ENCODE results near the gene EFHD2. TPM values are rescaled to one million over a fixed set of nuclear protein-coding genes. Genes with fewer than 3 reads are reported as not detected.
"Not testable (repeated sequence)": the region's sequence is repeated elsewhere in the genome, so short reads cannot be mapped to it uniquely, and the experiment has no call there.

EFHD2 gene
- total RNA-seq, 1 donor, result 36.3 TPM

DNA sequence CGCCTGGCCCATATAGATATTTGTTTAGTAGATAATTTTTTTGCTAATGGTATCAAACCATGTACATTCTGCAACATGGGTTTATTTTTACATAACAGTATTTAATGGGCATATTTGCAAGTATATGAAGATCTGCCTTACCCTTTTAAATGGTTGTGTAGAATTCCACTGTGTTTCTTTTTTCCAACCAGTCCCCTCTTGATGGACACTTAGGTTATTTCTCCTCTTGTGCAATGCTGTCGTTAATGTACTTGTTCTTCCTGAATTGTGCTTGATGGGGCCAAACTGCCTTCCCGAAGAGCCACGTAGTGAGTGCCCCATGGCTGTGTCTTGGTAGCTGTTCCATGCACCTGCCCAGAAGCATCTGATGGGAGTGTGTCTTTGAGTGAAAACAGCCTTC, 39.4 kb upstream of the EFHD2 start:
- no peak overlapping the region for H3K4me3 ChIP-seq (ENCODE audit: low read depth, low read length)
- no peak for DNase-seq (ENCODE audit: low read depth)
- no peak for TF ChIP-seq CTCF (IDR thresholded peaks at IDR 0.05; ENCODE audit: insufficient read depth, low read depth, low read length)

DNA sequence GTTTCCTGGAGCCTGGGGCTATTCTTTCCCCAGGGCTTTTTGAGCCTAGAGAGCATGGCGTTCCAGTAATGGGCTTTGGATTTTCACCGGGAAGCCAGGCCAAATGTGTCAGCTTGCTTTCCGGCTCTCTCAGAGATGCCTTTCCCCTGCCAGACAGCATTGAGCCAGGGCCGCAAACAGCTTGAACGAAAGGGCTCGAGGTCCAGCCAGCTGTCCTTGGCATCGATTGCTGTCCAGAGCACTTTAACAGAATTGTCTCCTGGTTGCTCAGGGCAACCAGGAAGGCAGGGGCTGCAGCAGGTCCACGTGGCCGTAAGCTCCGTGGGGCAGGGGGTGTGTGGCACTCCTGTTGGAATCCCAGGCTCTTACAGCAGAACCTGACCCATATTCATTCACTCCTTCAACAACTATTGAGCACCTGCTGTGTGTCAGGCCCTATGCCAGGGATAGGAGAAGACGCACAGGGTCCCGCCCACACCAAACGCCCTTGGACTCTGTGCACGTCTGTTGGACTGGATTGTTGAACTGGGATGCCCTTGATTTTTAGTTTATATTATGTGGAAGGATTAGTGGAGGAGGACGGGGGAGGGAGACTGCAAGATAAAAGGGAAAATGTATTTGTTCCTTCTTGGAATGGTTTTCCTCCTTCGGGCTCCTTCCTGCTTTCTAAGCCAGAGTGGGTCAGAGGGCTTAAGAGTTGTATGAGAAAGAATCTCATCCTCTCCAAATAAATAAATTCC, 38.7 kb upstream of the EFHD2 start:
- no peak overlapping the region for H3K4me3 ChIP-seq (ENCODE audit: low read depth, low read length)
- DNase-seq (ENCODE audit: low read depth), result peak; percentile 40
- no peak for TF ChIP-seq CTCF (IDR thresholded peaks at IDR 0.05; ENCODE audit: insufficient read depth, low read depth, low read length)

DNA sequence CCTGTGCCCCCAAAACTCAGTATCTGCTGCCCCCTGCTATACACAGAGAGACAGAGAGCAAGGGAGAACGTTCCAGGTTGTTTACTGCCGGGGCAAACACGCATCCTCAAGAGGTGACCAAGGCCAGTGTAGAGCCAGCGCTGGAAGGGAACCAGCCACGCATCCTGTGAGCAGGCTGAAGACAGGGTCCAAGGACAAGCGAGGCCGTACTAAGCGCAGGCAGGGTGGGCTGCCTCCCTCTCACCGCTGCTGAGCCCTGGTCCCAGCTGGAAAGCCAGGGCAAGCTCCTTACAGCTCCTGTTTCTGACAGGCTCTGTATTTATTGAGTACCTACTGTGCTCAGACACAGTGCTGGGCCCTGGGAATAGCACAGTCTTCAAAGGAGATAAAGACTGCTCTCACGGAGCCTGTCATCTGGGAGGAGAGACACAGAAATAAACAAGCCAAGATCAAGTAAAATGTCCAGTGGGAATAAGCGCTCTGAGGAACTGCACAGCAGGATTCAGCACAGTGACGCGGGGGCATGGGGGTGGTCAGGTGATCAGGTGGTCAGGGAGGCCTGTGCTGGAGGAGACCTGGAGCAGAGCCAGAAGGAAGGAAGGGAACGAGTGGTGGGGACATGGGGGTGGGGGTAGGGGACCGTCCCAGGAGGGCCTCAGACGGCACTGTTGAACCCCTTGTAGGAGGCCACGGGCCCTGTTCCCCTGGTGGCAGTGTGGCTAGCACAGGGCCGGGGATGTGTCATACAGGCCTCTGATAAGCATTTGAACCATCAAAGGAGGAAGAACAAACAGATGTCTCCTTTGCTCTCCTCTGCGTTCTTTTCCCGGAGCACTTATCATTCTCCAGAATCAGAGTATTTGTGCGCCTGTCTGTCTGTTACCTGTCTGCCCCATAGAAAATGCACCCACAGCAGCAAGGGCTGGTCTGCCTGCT, 37.8 kb upstream of the EFHD2 start:
- no peak overlapping the region for H3K4me3 ChIP-seq (ENCODE audit: low read depth, low read length)
- DNase-seq (ENCODE audit: low read depth), result no peak
- TF ChIP-seq CTCF (IDR thresholded peaks at IDR 0.05; ENCODE audit: insufficient read depth, low read depth, low read length), result no peak

DNA sequence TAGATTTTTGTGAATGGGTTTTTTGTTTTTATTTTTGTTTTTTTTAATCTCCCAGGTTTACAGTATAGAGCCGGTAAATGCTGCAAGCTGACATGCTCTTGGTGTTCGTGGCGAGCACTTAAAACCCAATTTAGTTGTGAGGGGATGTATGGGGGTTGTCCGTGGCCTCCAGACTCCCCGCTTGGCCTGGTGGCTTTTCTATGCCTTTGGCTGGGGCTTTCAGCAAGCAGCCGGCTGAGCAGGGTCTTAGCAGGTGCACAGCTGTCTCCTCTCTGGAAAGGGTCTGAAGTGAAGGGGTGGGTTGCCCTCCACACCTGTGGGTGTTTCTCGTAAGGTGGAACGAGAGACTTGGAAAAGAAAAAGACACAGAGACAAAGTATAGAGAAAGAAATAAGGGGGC, 31.0 kb upstream of the EFHD2 start:
- no peak for DNase-seq (ENCODE audit: low read depth)
- no peak for TF ChIP-seq CTCF (IDR thresholded peaks at IDR 0.05; ENCODE audit: insufficient read depth, low read depth, low read length)
- no peak overlapping the region for H3K4me3 ChIP-seq (ENCODE audit: low read depth, low read length)

- DNase-seq (ENCODE audit: low read depth), result not testable (repeated sequence)
Observed at GRCh38 chr1:15379151-15379550, 30.5 kb upstream of the EFHD2 start.

GRCh38 chr1:15380601-15381508, 28.8 kb upstream of the EFHD2 start:
- no peak for TF ChIP-seq CTCF (IDR thresholded peaks at IDR 0.05; ENCODE audit: insufficient read depth, low read depth, low read length)
- DNase-seq (ENCODE audit: low read depth), result no peak
- no peak overlapping the region for H3K4me3 ChIP-seq (ENCODE audit: low read depth, low read length)

More at GRCh38 chr1:15379151-15379550, 30.5 kb upstream of the EFHD2 start:
- H3K4me3 ChIP-seq (ENCODE audit: low read depth, low read length), result not testable (repeated sequence)
